Naive thymus-derived CD8-positive, alpha-beta T cell (primary cell): ENCODE measurements around the gene IL12B. TPM values are rescaled to one million over a fixed set of nuclear protein-coding genes. Genes with fewer than 3 reads are reported as not detected.
"Not testable (repeated sequence)": the region's sequence is repeated elsewhere in the genome, so short reads cannot be mapped to it uniquely, and the experiment has no call there.

Experiments
- ATAC-seq, 2 donors: fragments of 150-1000 bp; cut with Tn5 transposase in 1 of 2; sonication (Bioruptor Pico), chemical (Tn5 transposase) in 1 of 2; 1 replicate in 1 of 2; 2 replicates in 1 of 2; pipeline ENCODE4 v1.10.0; 2021; ENCODE audit warnings: mild to moderate bottlenecking in 2 of 2, moderate library complexity in 2 of 2
- POLR2A ChIA-PET: fragments of 350-600 bp; sonication (Branson Sonifier 250); formaldehyde crosslinking; loops from one replicate; lab custom pipeline; 2021; ENCODE audit warnings: antibody characterized with exemption; lab: Charles Lee
- DNase-seq, 10 donors: peaks; one replicate each; pipeline versions ENCODE4 v3.0.0 to v3.0.0-alpha.2; 2020 to 2022
- H3K27ac Mint-ChIP-seq, 10 donors: one replicate each; pipeline ENCODE4 v1.8.0; 2020 to 2022; ENCODE audit warnings: mild to moderate bottlenecking in 10 of 10, mixed read lengths in 10 of 10, moderate library complexity in 4 of 10, inconsistent platforms in 1 of 10
- H3K27me3 Mint-ChIP-seq, 5 donors: one replicate each; pipeline ENCODE4 v1.8.0; 2021 to 2022; ENCODE audit warnings: mixed read lengths in 5 of 5
- H3K36me3 Mint-ChIP-seq, 3 donors: one replicate each; pipeline ENCODE4 v1.8.0; 2020 to 2022; ENCODE audit warnings: mixed read lengths in 3 of 3, mild to moderate bottlenecking in 2 of 3, inconsistent platforms in 1 of 3
- H3K4me1 Mint-ChIP-seq, 4 donors: one replicate each; pipeline ENCODE4 v1.8.0; 2021 to 2022; ENCODE audit warnings: mixed read lengths in 4 of 4
- H3K4me3 Mint-ChIP-seq, 10 donors: one replicate each; pipeline ENCODE4 v1.8.0; 2020 to 2022; ENCODE audit warnings: mild to moderate bottlenecking in 10 of 10, mixed read lengths in 10 of 10, moderate library complexity in 6 of 10, inconsistent platforms in 1 of 10
- H3K9me3 Mint-ChIP-seq, 9 donors: one replicate each; pipeline ENCODE4 v1.8.0; 2020 to 2022; ENCODE audit warnings: mixed read lengths in 9 of 9, mild to moderate bottlenecking in 3 of 9, inconsistent platforms in 1 of 9, moderate library complexity in 1 of 9
- polyA plus RNA-seq, 3 donors: library from polyadenylated mRNA; unstranded; fragments of 300-500 nt; fragmentation: Illumina TruSeq; gene quantifications; one replicate each; pipeline ENCODE4 v1.2.3, GENCODE V29; 2021
- total RNA-seq, 8 experiments: library from RNA in 2 of 8; stranded (reverse) in 2 of 8; gene quantifications; one replicate each; pipeline ENCODE4 v1.2.3 and lab custom pipeline; 2021 to 2026

Gene IL12B
- total RNA-seq (not detected), polyA plus RNA-seq (not detected), total RNA-seq (lab: John Stamatoyannopoulos, UW) (0 reads per million in 6 experiments)

GRCh38 chr5:159330131-159330800 lies at the start of gene IL12B:
IL12B (minus strand) TSS chr5:159330487; CDS start chr5:159326782, 3,705 bp downstream.
- H3K4me1 Mint-ChIP-seq: peaks cover 5 to 34% (median 18%) of the 10 kb centered on the region in 4 donors
- peak within 1 kb of the TSS; percentile 45 to 75 (median 66) for H3K4me3 Mint-ChIP-seq
- ATAC-seq (no peak), DNase-seq (no peak)
- peak within 1 kb of the TSS in 5 of 10 donors; percentile 7 to 80 (median 28) for H3K27ac Mint-ChIP-seq
- peaks cover 4 to 21% (median 4%) of the 10 kb centered on the region in 5 donors for H3K27me3 Mint-ChIP-seq
- POLR2A ChIA-PET: no interaction called here
- H3K9me3 Mint-ChIP-seq: no peaks in the 10 kb centered on the region
- no peaks in the 10 kb centered on the region for H3K36me3 Mint-ChIP-seq

GRCh38 chr5:159377653-159378052 lies 47.4 kb upstream of the IL12B start:
- ATAC-seq (no peak), DNase-seq (no peak)
- Mint-ChIP-seq H3K36me3 (peaks cover 0 to 43% (median 32%) of the 10 kb centered on the region in 3 donors), H3K4me3 (no peak overlapping the region), H3K9me3 (peaks cover 13 to 67% (median 48%) of the 10 kb centered on the region in 9 donors), H3K27ac (no peak overlapping the region), H3K27me3 (peaks cover 0 to 11% (median 0%) of the 10 kb centered on the region in 5 donors), H3K4me1 (no peaks in the 10 kb centered on the region)
- POLR2A ChIA-PET: no interaction called here

GRCh38 chr5:159367866-159368265 lies 37.6 kb upstream of the IL12B start:
- H3K27ac Mint-ChIP-seq, POLR2A ChIA-PET, ATAC-seq: not testable (repeated sequence)

GRCh38 chr5:159366776-159367175 lies 36.5 kb upstream of the IL12B start:
- H3K9me3 Mint-ChIP-seq, H3K27me3 Mint-ChIP-seq, H3K4me3 Mint-ChIP-seq, DNase-seq, ATAC-seq, H3K36me3 Mint-ChIP-seq, POLR2A ChIA-PET, H3K4me1 Mint-ChIP-seq: not testable (repeated sequence)
- peak overlapping the region in 1 of 10 donors; percentile 65 for H3K27ac Mint-ChIP-seq

More at GRCh38 chr5:159367866-159368265, 37.6 kb upstream of the IL12B start:
- not testable (repeated sequence) for H3K4me3 Mint-ChIP-seq, H3K4me1 Mint-ChIP-seq, H3K9me3 Mint-ChIP-seq, H3K27me3 Mint-ChIP-seq, DNase-seq, H3K36me3 Mint-ChIP-seq

GRCh38 chr5:159362220-159362619 lies 31.9 kb upstream of the IL12B start:
- ATAC-seq: no peak
- Mint-ChIP-seq H3K27me3 (peaks cover 0 to 5% (median 1%) of the 10 kb centered on the region in 5 donors), H3K27ac (no peak overlapping the region), H3K36me3 (peaks cover 0 to 4% (median under 1%) of the 10 kb centered on the region in 3 donors), H3K9me3 (peaks cover 0 to 4% (median under 1%) of the 10 kb centered on the region in 9 donors), H3K4me3 (no peak overlapping the region), H3K4me1 (peaks cover 0 to 9% (median 0%) of the 10 kb centered on the region in 4 donors)
- DNase-seq: no peak
- POLR2A ChIA-PET: no interaction called here

- POLR2A ChIA-PET, H3K27ac Mint-ChIP-seq, H3K36me3 Mint-ChIP-seq, H3K4me1 Mint-ChIP-seq, DNase-seq, H3K4me3 Mint-ChIP-seq, ATAC-seq, H3K9me3 Mint-ChIP-seq: not testable (repeated sequence)
- peaks cover 0 to 11% (median 3%) of the 10 kb centered on the region in 5 donors for H3K27me3 Mint-ChIP-seq
Observed at GRCh38 chr5:159359871-159360270, 29.6 kb upstream of the IL12B start.

GRCh38 chr5:159359408-159359807 lies 29.1 kb upstream of the IL12B start:
- no peak overlapping the region for H3K4me3 Mint-ChIP-seq
- peaks cover 0 to 9% (median 0%) of the 10 kb centered on the region in 4 donors for H3K4me1 Mint-ChIP-seq
- ATAC-seq (no peak), DNase-seq (no peak)
- POLR2A ChIA-PET: interaction anchor here (1.1 kb wide), 1 partner anchor 27 kb away, joined by 3 read pairs; no protein-coding TSS in a partner anchor
- H3K36me3 Mint-ChIP-seq: no peaks in the 10 kb centered on the region
- H3K27ac Mint-ChIP-seq: no peak overlapping the region
- peaks cover 0 to 3% (median 0%) of the 10 kb centered on the region in 9 donors for H3K9me3 Mint-ChIP-seq
- peaks cover 0 to 11% (median 3%) of the 10 kb centered on the region in 5 donors for H3K27me3 Mint-ChIP-seq

GRCh38 chr5:159353661-159354252 lies 23.5 kb upstream of the IL12B start:
- POLR2A ChIA-PET: no interaction called here
- Mint-ChIP-seq H3K9me3 (no peaks in the 10 kb centered on the region), H3K27me3 (peaks cover 0 to 15% (median 6%) of the 10 kb centered on the region in 5 donors), H3K4me3 (no peak overlapping the region), H3K36me3 (no peaks in the 10 kb centered on the region), H3K4me1 (peaks cover 0 to 6% (median 0%) of the 10 kb centered on the region in 4 donors), H3K27ac (no peak overlapping the region)
- DNase-seq: no peak
- no peak for ATAC-seq

- H3K27ac Mint-ChIP-seq, H3K9me3 Mint-ChIP-seq, H3K27me3 Mint-ChIP-seq, DNase-seq, H3K4me3 Mint-ChIP-seq, POLR2A ChIA-PET, ATAC-seq, H3K36me3 Mint-ChIP-seq: not testable (repeated sequence)
- H3K4me1 Mint-ChIP-seq: peaks cover 0 to 10% (median 0%) of the 10 kb centered on the region in 4 donors
Observed at GRCh38 chr5:159350644-159351043, 20.4 kb upstream of the IL12B start.

GRCh38 chr5:159350216-159350615 lies 19.9 kb upstream of the IL12B start:
- H3K27ac Mint-ChIP-seq, ATAC-seq, H3K9me3 Mint-ChIP-seq, DNase-seq, H3K4me3 Mint-ChIP-seq, POLR2A ChIA-PET, H3K36me3 Mint-ChIP-seq, H3K27me3 Mint-ChIP-seq: not testable (repeated sequence)
- H3K4me1 Mint-ChIP-seq: peaks cover 0 to 14% (median 0%) of the 10 kb centered on the region in 4 donors

- peaks cover 0 to 4% (median 1%) of the 10 kb centered on the region in 3 donors for H3K36me3 Mint-ChIP-seq
- H3K4me1 Mint-ChIP-seq: peaks cover 2 to 46% (median 14%) of the 10 kb centered on the region in 4 donors
- no peak for ATAC-seq
- POLR2A ChIA-PET: no interaction called here
- no peak overlapping the region for H3K4me3 Mint-ChIP-seq
- DNase-seq: no peak
- peaks cover 0 to 14% (median 7%) of the 10 kb centered on the region in 9 donors for H3K9me3 Mint-ChIP-seq
- peaks cover 0 to 4% (median 0%) of the 10 kb centered on the region in 5 donors for H3K27me3 Mint-ChIP-seq
- H3K27ac Mint-ChIP-seq: no peak overlapping the region
Observed at GRCh38 chr5:159345861-159346260, 15.6 kb upstream of the IL12B start.

GRCh38 chr5:159345336-159345735 lies 15.0 kb upstream of the IL12B start:
- Mint-ChIP-seq H3K4me3 (no peak overlapping the region), H3K4me1 (peaks cover 4 to 50% (median 19%) of the 10 kb centered on the region in 4 donors), H3K36me3 (peaks cover 0 to 4% (median 1%) of the 10 kb centered on the region in 3 donors), H3K27ac (no peak overlapping the region), H3K27me3 (peaks cover 0 to 4% (median 0%) of the 10 kb centered on the region in 5 donors), H3K9me3 (peaks cover 0 to 14% (median 7%) of the 10 kb centered on the region in 9 donors)
- POLR2A ChIA-PET: no interaction called here
- DNase-seq (no peak), ATAC-seq (no peak)
